Activated CD4-positive, alpha-beta T cell treated with anti-CD3 and anti-CD28 coated beads, Interleukin-2, amount 50 U/mL, for 1 hour (primary cell): ENCODE data around the gene MYO7B.

Experiments used
- DNase-seq: peaks from one replicate; pipeline ENCODE4 v3.0.0-alpha.2; 2020

The MYO7B gene

DNA sequence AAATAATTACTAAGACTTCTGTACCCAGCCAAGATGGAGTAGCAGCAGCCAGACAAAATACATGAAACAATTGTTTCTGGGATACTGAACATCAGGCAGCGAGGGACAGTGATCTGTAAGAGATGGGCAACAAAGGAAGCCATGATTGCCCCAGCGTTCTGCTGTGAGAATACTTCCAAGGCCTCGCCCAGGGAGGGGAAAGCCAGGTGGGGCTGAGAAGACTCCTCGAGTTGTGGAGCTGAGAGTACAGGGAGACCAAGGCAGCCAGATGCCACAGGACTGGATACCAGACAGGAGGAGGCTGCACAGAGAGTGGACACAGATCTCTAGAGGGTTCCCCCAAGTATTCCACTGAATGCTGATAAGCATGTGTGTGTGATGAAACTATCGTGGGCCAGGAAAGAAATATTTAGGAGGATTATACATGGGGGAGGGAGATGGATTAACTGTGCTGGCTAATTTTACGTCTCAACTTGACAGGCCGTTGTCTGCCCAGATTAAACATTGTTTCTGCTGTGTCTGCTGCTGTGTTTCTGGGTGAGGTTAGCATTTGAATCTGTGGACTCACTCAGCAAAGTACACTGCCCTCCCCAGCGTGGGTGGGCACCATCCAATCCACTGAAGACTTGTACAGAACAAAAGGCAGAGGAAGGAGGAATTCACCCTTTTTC is 150.1 kb downstream of the MYO7B start:
- no peak for DNase-seq
